H1 (cell line): ENCODE results near the gene NT5C1A.

Source experiments
- CBX8 ChIP-seq: fragments of 300-800, 300-1000 bp; sonication (generic); IDR thresholded peaks from 2 replicates; pipeline ENCODE4 v1.7.1; 2016; ENCODE audit warnings: low read depth, low read length, borderline replicate concordance
- CEBPB ChIP-seq: IDR thresholded peaks from 2 replicates; pipeline ENCODE4 v1.6.1; 2012; ENCODE audit warnings: low read depth, low read length
- CTCF ChIP-seq, 3 experiments: IDR thresholded peaks; 1 replicate in 2 of 3; 2 replicates in 1 of 3; pipeline versions ENCODE4 v1.5.1 to v1.6.1; 2011; ENCODE audit warnings: low read length in 3 of 3, mild to moderate bottlenecking in 3 of 3, inconsistent platforms in 2 of 3, low read depth in 1 of 3, moderate library complexity in 1 of 3; ENCODE audit not compliant: insufficient read depth in 1 of 3; ENCODE audit errors: control extremely low read depth in 1 of 3
- EZH2 ChIP-seq: fragments of 200-600 bp; sonication (generic); IDR thresholded peaks from 2 replicates; pipeline ENCODE4 v1.7.1; 2012; ENCODE audit warnings: low read depth, mild to moderate bottlenecking, moderate library complexity, low read length, inconsistent platforms; ENCODE audit not compliant: severe bottlenecking
- GABPA ChIP-seq: IDR thresholded peaks from 2 replicates; pipeline ENCODE4 v1.6.1; 2011; ENCODE audit warnings: mild to moderate bottlenecking, low read length, moderate library complexity, borderline replicate concordance; ENCODE audit not compliant: insufficient read depth
- JUN ChIP-seq: IDR thresholded peaks from 2 replicates; pipeline ENCODE4 v1.6.1; 2011; ENCODE audit warnings: low read depth, mild to moderate bottlenecking, improper control_type of control experiment, low read length
- POLR2A ChIP-seq, 2 experiments: IDR thresholded peaks; 1 replicate in 1 of 2; 2 replicates in 1 of 2; pipeline ENCODE4 v1.6.1; 2011; ENCODE audit warnings: low read depth in 2 of 2, low read length in 2 of 2, mild to moderate bottlenecking in 2 of 2; ENCODE audit errors: control extremely low read depth in 1 of 2
- POLR2AphosphoS5 ChIP-seq: IDR thresholded peaks from 2 replicates; pipeline ENCODE4 v1.6.1; 2011; ENCODE audit warnings: low read depth, low read length
- POU5F1 ChIP-seq: IDR thresholded peaks from 2 replicates; pipeline ENCODE4 v1.6.1; 2011; ENCODE audit warnings: low read depth, mild to moderate bottlenecking, low read length, moderate library complexity
- RAD21 ChIP-seq, 2 experiments: IDR thresholded peaks in 1 of 2; conservative IDR thresholded peaks in 1 of 2; 2 replicates each; pipeline ENCODE4 v1.6.1; 2011; ENCODE audit warnings: low read depth in 2 of 2, low read length in 2 of 2, improper control_type of control experiment in 1 of 2, inconsistent platforms in 1 of 2, mild to moderate bottlenecking in 1 of 2, moderate library complexity in 1 of 2
- SIN3A ChIP-seq, 2 experiments: IDR thresholded peaks in 1 of 2; conservative IDR thresholded peaks in 1 of 2; 2 replicates each; pipeline ENCODE4 v1.6.1; 2011 to 2012; ENCODE audit warnings: low read length in 2 of 2, improper control_type of control experiment in 1 of 2, low read depth in 1 of 2, mild to moderate bottlenecking in 1 of 2
- SUZ12 ChIP-seq: fragments of 200-600 bp; sonication (generic); IDR thresholded peaks from 2 replicates; pipeline ENCODE4 v1.6.1; 2012; ENCODE audit warnings: mild to moderate bottlenecking, inconsistent platforms, low read length, moderate library complexity, mixed read lengths
- TAF1 ChIP-seq: IDR thresholded peaks from 2 replicates; pipeline ENCODE4 v1.6.1; 2011; ENCODE audit warnings: mild to moderate bottlenecking, low read depth, low read length
- TEAD4 ChIP-seq: IDR thresholded peaks from 2 replicates; pipeline ENCODE4 v1.6.1; 2012; ENCODE audit warnings: low read depth, low read length, inconsistent platforms, mixed read lengths

DNA sequence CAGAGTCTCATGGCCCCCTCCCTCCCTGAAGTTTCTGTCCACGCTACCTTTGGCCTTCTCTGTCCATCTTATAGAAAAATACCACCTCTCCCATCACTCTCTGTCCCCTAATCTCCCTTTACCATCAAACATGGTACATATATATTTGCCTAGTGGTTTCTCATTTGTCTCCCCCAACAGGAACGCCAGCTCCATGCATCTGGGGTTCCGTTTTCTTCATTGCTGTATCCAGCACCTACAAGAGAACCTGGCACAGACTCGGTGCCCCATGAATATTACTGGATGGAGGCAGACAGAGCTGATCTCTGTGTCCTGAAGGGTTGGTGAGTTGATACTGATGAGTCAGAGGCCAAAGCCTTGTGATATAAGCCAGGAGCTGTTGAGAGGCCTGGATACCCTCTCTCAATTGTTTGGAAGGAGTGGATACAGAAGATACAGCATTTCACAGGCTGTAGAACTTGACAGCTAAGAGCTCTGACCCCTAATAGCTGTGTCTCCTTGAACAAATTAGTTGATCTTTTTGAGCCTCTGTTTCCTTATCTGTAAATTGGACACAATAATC lies 54.3 kb downstream of the NT5C1A start:
- TF ChIP-seq CEBPB (no peak), TEAD4 (no peak), RAD21 (IDR thresholded peaks at IDR 0.05 in 1 of 2, conservative IDR thresholded peaks at IDR 0.05 in 1 of 2; ENCODE audit: low read depth in 2 of 2, low read length in 2 of 2) (no peak), CTCF (IDR thresholded peaks at IDR 0.05; ENCODE audit: control extremely low read depth in 1 of 3, insufficient read depth in 1 of 3, low read depth in 1 of 3, low read length in 3 of 3) (no peak), GABPA (no peak), SIN3A (conservative IDR thresholded peaks at IDR 0.05 in 1 of 2, IDR thresholded peaks at IDR 0.05 in 1 of 2; ENCODE audit: low read depth in 1 of 2, low read length in 2 of 2) (no peak), TAF1 (no peak), POLR2AphosphoS5 (no peak), POLR2A (IDR thresholded peaks at IDR 0.05; ENCODE audit: control extremely low read depth in 1 of 2, low read depth in 2 of 2, low read length in 2 of 2) (no peak), CBX8 (no peak), SUZ12 (no peak), JUN (no peak), EZH2 (no peak), POU5F1 (no peak)
